ENCODE measurements around the gene GPAT2.
"Not testable (repeated sequence)": the region's sequence is repeated elsewhere in the genome, so short reads cannot be mapped to it uniquely, and the experiment has no call there.

GPAT2 gene

GRCh38 chr2:96055830-96056229 is 21.1 kb upstream of the GPAT2 start:
- not testable (repeated sequence) for H3K27ac Mint-ChIP-seq; H3K4me1 Mint-ChIP-seq; H3K36me3 Mint-ChIP-seq; H3K9me3 Mint-ChIP-seq; H3K4me3 Mint-ChIP-seq; DNase-seq; H3K27me3 Mint-ChIP-seq; ATAC-seq (replicated peaks)

DNA sequence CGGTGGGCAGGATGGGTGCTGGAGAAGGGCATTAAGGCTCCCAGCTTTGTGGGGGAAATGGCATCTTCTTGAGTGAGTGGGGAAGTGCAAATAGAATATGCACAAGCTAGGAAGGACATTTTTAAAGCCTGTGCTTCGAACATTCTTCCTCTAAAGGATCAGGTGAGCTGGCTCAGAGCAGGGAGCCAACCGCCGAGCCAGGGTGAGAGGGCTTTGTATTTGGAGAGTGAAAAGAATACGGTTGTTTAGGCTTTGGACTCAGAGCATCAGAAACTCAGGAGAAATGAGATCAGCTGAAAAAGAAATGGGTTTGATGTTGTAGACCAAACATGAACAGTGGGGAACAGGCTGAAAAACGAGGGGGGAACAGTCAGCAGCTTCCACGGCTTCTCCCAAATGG is 19.8 kb upstream of the GPAT2 start:
- H3K27ac Mint-ChIP-seq; H3K4me1 Mint-ChIP-seq; H3K27me3 Mint-ChIP-seq; DNase-seq; H3K4me3 Mint-ChIP-seq; H3K9me3 Mint-ChIP-seq; ATAC-seq (replicated peaks); H3K36me3 Mint-ChIP-seq: not testable (repeated sequence)

- not testable (repeated sequence) for ATAC-seq (replicated peaks); H3K36me3 Mint-ChIP-seq; H3K4me3 Mint-ChIP-seq; H3K9me3 Mint-ChIP-seq; H3K27ac Mint-ChIP-seq; H3K4me1 Mint-ChIP-seq; H3K27me3 Mint-ChIP-seq; DNase-seq
These were observed 18.7 kb upstream of the GPAT2 start for GRCh38 chr2:96053385-96053784.

DNA sequence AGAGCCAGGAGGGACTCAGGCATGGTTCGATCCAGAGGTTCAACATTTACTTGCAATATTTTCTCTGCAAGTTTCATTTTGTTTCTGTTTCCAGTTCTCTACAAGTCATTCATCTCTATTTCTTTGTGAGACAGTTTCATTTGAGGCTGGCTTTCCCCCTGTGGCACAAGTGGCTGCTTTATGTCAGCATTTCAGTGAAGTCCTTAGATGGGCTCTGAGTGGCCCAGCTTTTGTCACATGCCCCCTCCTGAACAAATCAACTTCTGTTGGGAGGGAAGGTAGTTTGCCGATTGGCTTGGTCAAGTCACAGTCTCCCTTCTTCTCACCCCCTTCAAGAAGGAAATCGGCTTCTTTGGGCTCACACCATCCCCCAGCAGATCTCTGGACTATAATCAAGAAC is 17.9 kb upstream of the GPAT2 start:
- not testable (repeated sequence) for H3K4me3 Mint-ChIP-seq; ATAC-seq (replicated peaks); H3K9me3 Mint-ChIP-seq; DNase-seq; H3K36me3 Mint-ChIP-seq; H3K27ac Mint-ChIP-seq; H3K4me1 Mint-ChIP-seq
- peaks cover 5 to 12% of the 10 kb centered on the region in 2 donors for H3K27me3 Mint-ChIP-seq

- H3K9me3 Mint-ChIP-seq; H3K4me1 Mint-ChIP-seq; ATAC-seq (replicated peaks); H3K4me3 Mint-ChIP-seq; H3K27ac Mint-ChIP-seq; DNase-seq; H3K36me3 Mint-ChIP-seq: not testable (repeated sequence)
- peaks cover 5 to 12% of the 10 kb centered on the region in 2 donors for H3K27me3 Mint-ChIP-seq
These were observed 15.2 kb upstream of the GPAT2 start for GRCh38 chr2:96049917-96050262.

DNA sequence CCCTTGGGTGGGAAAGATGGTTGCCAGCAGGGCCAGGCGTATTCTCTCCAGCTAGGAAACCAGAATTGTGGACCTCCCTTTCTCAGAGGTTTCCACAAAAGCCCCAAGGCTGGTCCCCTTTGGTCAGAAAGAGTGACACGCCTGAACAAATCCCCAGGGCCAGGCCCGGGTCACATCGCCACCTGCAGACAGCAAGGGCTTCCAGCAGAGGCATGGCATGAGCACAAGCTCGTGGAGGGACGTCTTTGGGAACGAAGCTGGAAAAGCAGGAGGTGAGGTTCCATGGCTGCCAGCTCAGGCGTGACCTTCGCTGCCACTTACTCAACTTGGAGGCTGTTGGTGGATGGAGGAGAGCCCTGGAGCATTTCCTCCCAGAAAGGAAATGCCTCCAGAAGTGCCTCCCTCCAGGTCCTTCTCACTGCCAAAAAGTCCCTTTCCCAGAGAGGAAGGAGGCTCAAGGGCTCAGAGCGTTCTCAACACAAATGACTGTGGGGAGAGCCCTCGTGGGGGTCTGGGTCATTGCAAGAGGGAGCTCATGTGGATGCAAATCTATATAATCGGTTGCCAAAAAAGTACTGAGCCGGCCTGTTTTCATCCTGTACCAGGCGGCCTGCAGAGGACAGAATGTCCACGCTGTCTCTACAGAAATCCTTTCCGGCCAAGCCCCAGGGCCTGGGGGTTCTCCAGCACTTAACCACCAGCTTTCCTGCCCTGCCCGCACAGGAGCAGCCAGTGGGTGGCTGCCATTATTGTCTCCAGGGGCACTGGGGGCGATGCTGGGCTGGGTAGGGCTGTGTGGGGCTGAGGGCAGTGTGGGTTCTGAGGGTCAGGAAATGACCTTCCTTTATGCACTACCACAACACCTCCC is 14.6 kb upstream of the GPAT2 start:
- H3K4me1 Mint-ChIP-seq, H3K27ac Mint-ChIP-seq, DNase-seq, H3K4me3 Mint-ChIP-seq, H3K9me3 Mint-ChIP-seq, H3K36me3 Mint-ChIP-seq: not testable (repeated sequence)
- H3K27me3 Mint-ChIP-seq, result peaks cover 5 to 12% of the 10 kb centered on the region in 2 donors
- peak; percentile 19 to 38 for ATAC-seq (replicated peaks)

GRCh38 chr2:96035554-96035953 is 838 bp upstream of the GPAT2 start:
- not testable (repeated sequence) for H3K9me3 Mint-ChIP-seq; H3K27me3 Mint-ChIP-seq; ATAC-seq (replicated peaks); H3K36me3 Mint-ChIP-seq; H3K4me1 Mint-ChIP-seq; DNase-seq; H3K4me3 Mint-ChIP-seq; H3K27ac Mint-ChIP-seq

GRCh38 chr2:96033997-96034396 is 719 bp downstream of the GPAT2 start:
- not testable (repeated sequence) for H3K4me3 Mint-ChIP-seq, DNase-seq, H3K9me3 Mint-ChIP-seq, H3K4me1 Mint-ChIP-seq, H3K27ac Mint-ChIP-seq, H3K36me3 Mint-ChIP-seq, H3K27me3 Mint-ChIP-seq
- peak; percentile 34 to 46 for ATAC-seq (replicated peaks)

- H3K27ac Mint-ChIP-seq; H3K36me3 Mint-ChIP-seq; H3K27me3 Mint-ChIP-seq; ATAC-seq (replicated peaks); DNase-seq; H3K4me1 Mint-ChIP-seq; H3K9me3 Mint-ChIP-seq; H3K4me3 Mint-ChIP-seq: not testable (repeated sequence)
These were observed 6.9 kb downstream of the GPAT2 start for GRCh38 chr2:96027725-96028325.

DNA sequence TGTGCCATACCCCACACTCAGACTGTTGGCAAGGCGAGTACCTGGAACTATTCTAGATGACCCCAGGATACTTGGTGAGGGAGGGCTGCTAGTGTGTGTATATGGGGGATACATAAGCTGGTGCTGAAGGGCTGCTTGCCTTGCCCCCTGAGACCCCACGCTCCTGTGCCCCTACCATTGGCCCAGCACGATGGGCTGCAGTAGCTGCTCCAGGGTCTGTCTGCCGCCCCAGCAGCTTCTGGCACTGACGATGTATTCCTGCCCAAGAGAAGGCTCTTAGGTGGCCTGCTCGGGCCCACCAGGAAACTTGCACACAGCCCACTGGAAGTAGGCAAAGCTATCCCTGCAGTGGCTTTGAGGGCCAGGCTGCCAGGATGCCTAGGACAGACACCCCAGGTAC is 9.0 kb downstream of the GPAT2 start:
- not testable (repeated sequence) for H3K4me1 Mint-ChIP-seq, DNase-seq, H3K9me3 Mint-ChIP-seq

DNA sequence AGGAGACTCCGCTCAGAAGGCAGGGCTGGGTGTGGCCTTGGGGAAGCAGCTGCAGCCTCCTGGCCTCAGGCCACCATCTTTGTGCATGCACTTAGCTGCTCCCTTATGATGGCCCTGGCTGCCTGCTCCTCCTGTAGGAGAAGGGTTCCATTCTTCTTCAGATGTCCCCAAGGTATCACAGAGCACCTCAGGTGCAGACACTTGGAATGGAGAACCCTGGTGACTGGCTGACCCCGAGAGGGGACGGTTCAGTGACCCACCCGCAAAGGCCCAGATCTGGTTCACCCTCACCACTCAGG is 9.6 kb downstream of the GPAT2 start:
- H3K4me3 Mint-ChIP-seq, result no peak overlapping the region
- no peaks in the 10 kb centered on the region for H3K9me3 Mint-ChIP-seq

More for the DNA sequence above, 9.0 kb downstream of the GPAT2 start:
- not testable (repeated sequence) for H3K27me3 Mint-ChIP-seq; H3K36me3 Mint-ChIP-seq; ATAC-seq (replicated peaks); H3K27ac Mint-ChIP-seq; H3K4me3 Mint-ChIP-seq

GRCh38 chr2:96024336-96025193 is 10.2 kb downstream of the GPAT2 start:
- H3K4me3 Mint-ChIP-seq, result no peak overlapping the region
- peaks cover 4 to 7% of the 10 kb centered on the region in 2 donors for H3K4me1 Mint-ChIP-seq
- H3K27ac Mint-ChIP-seq, result peak overlapping the region; percentile 42
- H3K36me3 Mint-ChIP-seq, result peaks cover 0 to 2% of the 10 kb centered on the region in 2 donors
- no peaks in the 10 kb centered on the region for H3K27me3 Mint-ChIP-seq
- no peaks in the 10 kb centered on the region for H3K9me3 Mint-ChIP-seq
- no peak for DNase-seq
- no peak for ATAC-seq (replicated peaks)

More for the DNA sequence above, 9.6 kb downstream of the GPAT2 start:
- DNase-seq (no peak), ATAC-seq (replicated peaks) (no peak)
- no peaks in the 10 kb centered on the region for H3K27me3 Mint-ChIP-seq
- H3K4me1 Mint-ChIP-seq, result peaks cover 2 to 5% of the 10 kb centered on the region in 2 donors
- no peak overlapping the region for H3K27ac Mint-ChIP-seq
- H3K36me3 Mint-ChIP-seq, result peaks cover 0 to 2% of the 10 kb centered on the region in 2 donors

- peaks cover 6 to 14% of the 10 kb centered on the region in 2 donors for H3K4me1 Mint-ChIP-seq
- H3K27me3 Mint-ChIP-seq; H3K9me3 Mint-ChIP-seq; H3K4me3 Mint-ChIP-seq; DNase-seq; ATAC-seq (replicated peaks); H3K27ac Mint-ChIP-seq; H3K36me3 Mint-ChIP-seq: not testable (repeated sequence)
These were observed 11.0 kb downstream of the GPAT2 start for GRCh38 chr2:96023701-96024100.

DNA sequence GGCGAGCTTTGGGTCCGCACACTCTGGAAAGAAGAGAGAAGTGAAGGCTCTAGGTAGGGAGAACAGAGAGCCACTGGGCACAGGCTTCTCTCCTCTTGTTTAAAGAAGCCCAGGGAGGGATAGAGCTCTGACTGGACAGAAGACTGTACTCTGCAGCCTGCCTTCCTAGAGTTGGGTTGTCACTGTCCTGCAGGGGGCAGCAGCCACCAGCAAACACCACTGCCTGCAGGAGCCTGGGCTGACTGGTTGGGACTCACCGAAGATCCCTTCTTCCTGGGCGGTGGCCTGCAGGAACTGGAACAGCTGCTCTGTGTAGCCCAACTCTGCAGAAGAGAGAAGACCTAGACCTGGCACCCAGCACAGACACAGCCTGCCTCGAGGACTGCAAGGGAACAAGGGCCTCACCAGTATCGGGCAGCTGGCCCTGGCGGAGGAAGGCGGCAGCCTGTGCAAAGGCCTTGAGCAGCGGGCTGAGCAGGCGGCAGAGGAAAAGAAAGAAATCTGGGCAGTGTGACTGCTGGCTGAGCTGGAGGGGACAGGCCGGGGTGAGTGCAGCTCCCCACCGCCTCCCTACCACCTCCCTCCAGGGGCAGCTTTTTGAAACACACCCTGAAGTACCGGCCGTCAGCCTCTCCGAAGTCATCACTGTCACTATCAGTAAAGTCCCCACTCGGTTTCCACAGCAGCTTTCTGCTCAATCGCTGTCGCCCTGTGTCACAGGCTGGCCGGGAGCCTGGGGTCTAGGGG is 11.8 kb downstream of the GPAT2 start:
- H3K36me3 Mint-ChIP-seq, H3K9me3 Mint-ChIP-seq, H3K4me3 Mint-ChIP-seq, H3K27me3 Mint-ChIP-seq: not testable (repeated sequence)
- peak; percentile 60 for DNase-seq
- ATAC-seq (replicated peaks), result peak; percentile 91
- Mint-ChIP-seq H3K4me1 (peaks cover 6 to 14% of the 10 kb centered on the region in 2 donors), H3K27ac (peak overlapping the region; percentile 37)
